Mesodermal cell (in vitro differentiated cells): Measurements from ENCODE around the gene NOS3.

ENCODE experiments used
- H3K27ac ChIP-seq: 2 replicates; pipeline ENCODE4 v1.7.0; 2013; ENCODE audit warnings: mild to moderate bottlenecking, low read depth, low read length, moderate library complexity; ENCODE audit not compliant: severe bottlenecking
- H3K36me3 ChIP-seq: 2 replicates; pipeline ENCODE4 v1.7.1; 2013; ENCODE audit warnings: mild to moderate bottlenecking, low read length, moderate library complexity; ENCODE audit not compliant: control insufficient read depth, insufficient read depth
- H3K4me1 ChIP-seq: one replicate; pipeline ENCODE4 v1.7.1; 2013; ENCODE audit warnings: mild to moderate bottlenecking, low read length; ENCODE audit not compliant: insufficient read depth, control insufficient read depth, poor library complexity, severe bottlenecking
- H3K4me3 ChIP-seq: 2 replicates; pipeline ENCODE4 v1.7.0; 2013; ENCODE audit warnings: low read length, control low read depth, mild to moderate bottlenecking; ENCODE audit not compliant: insufficient read depth, poor library complexity, severe bottlenecking; ENCODE audit errors: extremely low read depth
- H3K9me3 ChIP-seq: 2 replicates; pipeline ENCODE4 v1.7.1; 2013; ENCODE audit warnings: mild to moderate bottlenecking, low read length, moderate library complexity; ENCODE audit not compliant: control insufficient read depth
- WGBS, 2 experiments: methylation state at CpG; one replicate each; pipeline ENCODE4 v1.1.5; 2013; ENCODE audit warnings: missing lambda C conversion rate in 2 of 2; ENCODE audit not compliant: insufficient coverage in 2 of 2; 5-methylcytosine and 5-hydroxymethylcytosine counted together

Gene NOS3

DNA sequence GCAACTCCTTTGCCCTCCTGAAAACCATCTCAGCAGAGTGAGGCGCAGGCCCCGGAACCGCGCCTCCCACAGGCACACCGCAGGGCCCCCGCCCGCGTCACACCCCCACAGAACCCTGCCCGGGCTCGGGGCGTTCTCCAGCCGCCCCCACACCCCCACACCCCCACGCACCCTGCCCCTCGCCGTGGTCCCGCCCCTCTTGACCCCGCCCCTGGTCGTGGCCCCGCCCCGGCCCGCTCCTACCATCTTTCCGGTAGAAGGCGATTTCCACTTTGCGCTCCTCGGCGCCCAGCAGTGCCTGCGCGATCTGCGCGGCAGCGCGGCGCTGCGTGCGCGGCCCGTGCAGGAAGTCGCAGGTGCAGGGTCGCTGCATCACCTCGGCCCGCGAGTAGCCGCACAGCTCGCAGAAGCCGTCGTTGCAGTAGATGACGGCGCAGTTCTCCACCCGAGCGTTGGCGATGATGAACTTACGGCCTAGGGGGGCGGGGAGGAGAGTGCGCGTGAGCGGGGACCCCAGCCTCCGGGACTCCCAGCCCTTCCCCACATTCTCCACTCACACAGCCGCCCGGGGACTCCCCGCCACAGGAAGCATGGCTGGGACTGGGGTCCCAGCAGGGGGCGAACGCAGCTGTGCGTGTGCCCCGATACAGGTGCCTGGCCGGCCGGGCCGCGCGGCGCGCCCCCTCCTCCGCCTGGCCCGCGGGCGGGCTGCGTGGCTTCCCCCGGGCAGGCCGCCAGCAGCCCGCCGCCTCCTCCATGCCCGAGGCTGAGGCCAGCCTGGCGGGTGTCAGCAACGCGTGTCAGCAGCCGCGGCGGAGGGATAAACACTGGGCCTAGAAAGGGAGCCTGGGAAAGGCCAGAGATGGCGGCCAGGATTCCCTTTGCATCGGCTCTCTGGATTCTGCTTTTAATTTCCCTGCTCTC, 16.1 kb upstream of the NOS3 start:
- Histone ChIP-seq H3K4me3 (peak overlapping the region; percentile 39), H3K4me1 (peaks cover 13% of the 10 kb centered on the region), H3K9me3 (no peaks in the 10 kb centered on the region), H3K36me3 (no peaks in the 10 kb centered on the region), H3K27ac (no peak overlapping the region)
- WGBS, 2 experiments, result 5 to 7% methylated on average over 45 to 64 of the region's 89 CpGs

DNA sequence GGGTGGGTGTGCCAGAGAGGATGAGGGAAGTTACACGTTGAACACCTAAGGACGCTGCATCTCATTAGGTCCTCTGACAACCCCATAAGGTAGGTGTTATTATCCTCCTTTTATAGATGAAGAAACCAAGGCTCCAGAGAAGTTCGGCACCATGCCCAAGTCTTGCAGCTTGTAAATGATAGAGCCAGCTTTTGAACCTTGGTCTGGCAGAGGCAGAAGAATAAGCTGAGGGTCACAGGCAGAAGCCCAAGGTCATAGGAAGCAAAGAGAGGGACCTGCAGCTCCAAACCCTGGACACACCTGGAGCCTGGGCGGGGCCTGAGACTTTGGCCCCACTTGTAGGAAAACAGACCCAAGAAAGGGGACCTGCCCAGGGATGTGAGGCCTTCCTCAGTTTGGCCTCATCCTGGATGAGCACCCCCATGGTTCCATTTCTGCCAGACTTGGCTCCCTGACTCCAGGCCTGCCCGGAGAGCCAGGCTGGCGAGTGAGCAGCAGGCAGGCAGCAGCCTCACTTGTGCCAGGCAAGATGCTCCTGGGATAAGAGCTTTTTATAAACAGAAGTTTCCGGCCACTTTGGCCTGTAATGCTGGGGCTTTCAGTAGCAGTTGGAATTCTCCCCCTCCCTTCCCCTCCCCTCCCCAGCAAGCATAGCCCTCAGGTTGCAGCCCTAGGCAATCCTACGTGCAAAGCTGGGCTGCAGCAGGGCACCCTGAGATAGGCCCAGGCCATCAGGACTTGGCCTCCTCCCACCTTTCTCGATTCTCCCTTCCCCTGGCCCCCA, 15.1 kb upstream of the NOS3 start:
- Histone ChIP-seq H3K4me3 (no peak overlapping the region), H3K36me3 (no peaks in the 10 kb centered on the region), H3K4me1 (peaks cover 21% of the 10 kb centered on the region), H3K27ac (no peak overlapping the region), H3K9me3 (no peaks in the 10 kb centered on the region)
- 65 to 94% methylated on average over 4 to 7 of the region's 9 CpGs for WGBS, 2 experiments

DNA sequence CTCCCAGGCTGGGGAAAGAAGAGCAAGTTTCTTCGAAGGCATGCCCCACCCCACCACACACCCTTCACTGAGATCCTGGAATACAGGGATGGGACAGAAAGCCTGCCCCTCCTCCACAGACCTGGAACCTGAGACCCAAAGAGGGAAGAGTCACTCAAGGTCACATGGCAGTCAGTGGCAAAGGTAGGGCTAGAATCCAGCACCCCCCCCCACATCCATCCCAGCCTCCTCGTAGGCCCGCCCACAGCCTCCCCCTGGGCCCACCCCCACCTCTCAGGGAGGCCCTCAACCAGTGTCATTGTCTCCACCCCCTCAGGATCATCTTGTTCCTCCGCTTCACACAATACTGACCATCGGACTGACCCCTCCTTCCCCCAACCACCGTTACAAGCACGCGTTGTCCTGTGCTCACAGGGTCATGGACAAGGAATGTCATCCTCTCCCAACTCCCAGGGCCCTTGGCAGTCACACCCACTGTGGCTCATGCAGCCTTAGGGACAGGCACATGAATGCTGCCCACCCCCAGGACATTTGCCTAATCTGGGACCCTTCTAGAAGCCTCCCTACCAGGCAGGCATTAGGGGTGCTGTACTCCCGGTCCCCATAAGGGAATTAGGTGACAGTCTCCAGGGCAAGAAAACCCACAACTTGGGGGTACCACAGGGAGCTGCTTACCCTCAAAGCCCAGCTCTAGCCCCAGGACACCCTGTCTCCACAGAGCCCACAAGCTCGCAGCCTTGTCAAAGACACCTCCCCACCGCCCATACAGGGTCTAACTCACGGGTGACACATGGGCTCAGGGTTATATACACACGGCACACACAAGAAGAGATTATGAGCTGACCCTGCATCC, 14.1 kb upstream of the NOS3 start:
- no peaks in the 10 kb centered on the region for H3K36me3 ChIP-seq
- H3K4me1 ChIP-seq, result peaks cover 21% of the 10 kb centered on the region
- H3K27ac ChIP-seq, result no peak overlapping the region
- H3K9me3 ChIP-seq, result no peaks in the 10 kb centered on the region
- WGBS, 2 experiments, result 19 to 21% methylated on average over 8 to 10 of the region's 13 CpGs
- peak overlapping the region; percentile 24 for H3K4me3 ChIP-seq

DNA sequence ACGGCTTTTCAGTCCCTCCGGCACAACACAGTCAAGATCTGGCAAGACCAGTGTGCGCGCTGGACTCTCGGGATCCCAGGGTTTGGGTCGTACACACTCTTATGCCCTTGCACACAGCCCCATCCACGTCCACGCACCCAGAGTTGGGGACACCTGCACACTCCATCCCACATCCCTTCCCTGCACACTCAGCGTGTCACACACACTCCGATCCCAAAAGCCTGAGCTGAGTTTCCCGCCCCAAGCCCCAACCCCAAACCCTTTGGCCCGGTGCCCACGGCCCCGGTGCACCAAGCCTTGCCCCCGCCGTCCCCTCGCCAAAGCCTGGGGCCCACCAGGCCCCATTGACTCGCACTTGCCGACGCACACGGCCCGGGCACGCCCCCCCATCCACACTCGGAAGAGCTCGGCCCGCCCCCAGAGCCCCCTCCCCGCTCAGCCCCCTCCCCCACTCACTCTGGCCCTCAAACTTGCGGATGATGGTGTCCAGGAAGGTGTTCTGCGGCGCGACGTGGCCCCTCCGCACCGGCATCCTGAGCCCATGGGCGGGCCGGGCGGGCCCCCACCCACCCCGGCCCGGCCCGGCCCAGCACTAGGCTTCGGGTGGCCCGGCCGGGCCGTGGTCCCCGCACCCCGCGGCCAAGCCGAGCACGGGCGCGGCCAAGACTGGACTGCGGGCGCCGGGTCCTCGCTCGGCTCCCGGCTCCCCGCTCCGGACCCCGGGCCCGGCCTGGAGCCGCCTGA, 13.3 kb upstream of the NOS3 start:
- WGBS, 2 experiments, result 8 to 14% methylated on average over 25 to 27 of the region's 62 CpGs

DNA sequence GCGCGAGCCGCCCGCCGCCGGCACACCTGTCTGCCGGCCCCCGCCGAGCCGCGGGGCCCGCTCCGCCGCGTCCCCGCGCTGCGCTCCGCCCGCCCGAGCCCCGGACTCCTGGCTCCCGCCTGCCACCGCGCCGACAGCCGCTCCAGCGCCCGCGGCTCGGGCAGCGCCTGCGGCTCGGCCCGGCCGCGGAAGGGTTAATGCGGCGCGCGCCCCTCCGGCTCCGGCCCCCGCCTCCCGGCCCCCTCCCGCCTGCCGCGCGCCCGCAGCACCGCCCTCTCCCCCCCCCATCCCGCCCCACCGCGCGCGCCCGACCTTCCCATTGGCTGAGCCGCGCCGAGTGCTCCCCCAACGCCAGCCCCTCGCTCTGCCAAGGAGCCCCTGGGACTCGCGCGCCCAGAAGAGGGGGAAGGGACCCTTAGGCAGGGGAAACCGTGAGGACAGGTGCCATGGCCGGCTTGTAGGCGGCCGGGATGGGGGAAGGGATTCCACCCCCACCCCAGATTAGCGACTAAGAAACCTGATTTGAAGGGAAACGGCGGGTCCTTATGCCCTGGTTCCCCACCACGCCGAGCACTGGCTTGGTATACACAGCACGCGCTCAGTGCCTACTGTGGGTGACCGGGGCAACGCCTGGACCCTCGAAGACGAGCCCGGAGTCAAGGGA, 12.6 kb upstream of the NOS3 start, which contains the start of gene KCNH2:
Gene KCNH2, minus strand, starts transcription at position 196 of the 664 bp plus-strand sequence. CDS start 408 bp downstream, outside the sequence.
- H3K4me1 ChIP-seq, result peaks cover 21% of the 10 kb centered on the region
- peak within 1 kb of the TSS; percentile 59 for H3K27ac ChIP-seq
- no peaks in the 10 kb centered on the region for H3K9me3 ChIP-seq
- H3K4me3 ChIP-seq, result peak within 1 kb of the TSS; percentile 37
- no peaks in the 10 kb centered on the region for H3K36me3 ChIP-seq
- 0 to 1% methylated on average over 24 to 48 of the region's 81 CpGs for WGBS, 2 experiments

More for the DNA sequence above, 13.3 kb upstream of the NOS3 start:
- H3K9me3 ChIP-seq, result no peaks in the 10 kb centered on the region
- no peaks in the 10 kb centered on the region for H3K36me3 ChIP-seq
- no peak overlapping the region for H3K27ac ChIP-seq
- peak overlapping the region; percentile 24 for H3K4me3 ChIP-seq
- peaks cover 21% of the 10 kb centered on the region for H3K4me1 ChIP-seq

DNA sequence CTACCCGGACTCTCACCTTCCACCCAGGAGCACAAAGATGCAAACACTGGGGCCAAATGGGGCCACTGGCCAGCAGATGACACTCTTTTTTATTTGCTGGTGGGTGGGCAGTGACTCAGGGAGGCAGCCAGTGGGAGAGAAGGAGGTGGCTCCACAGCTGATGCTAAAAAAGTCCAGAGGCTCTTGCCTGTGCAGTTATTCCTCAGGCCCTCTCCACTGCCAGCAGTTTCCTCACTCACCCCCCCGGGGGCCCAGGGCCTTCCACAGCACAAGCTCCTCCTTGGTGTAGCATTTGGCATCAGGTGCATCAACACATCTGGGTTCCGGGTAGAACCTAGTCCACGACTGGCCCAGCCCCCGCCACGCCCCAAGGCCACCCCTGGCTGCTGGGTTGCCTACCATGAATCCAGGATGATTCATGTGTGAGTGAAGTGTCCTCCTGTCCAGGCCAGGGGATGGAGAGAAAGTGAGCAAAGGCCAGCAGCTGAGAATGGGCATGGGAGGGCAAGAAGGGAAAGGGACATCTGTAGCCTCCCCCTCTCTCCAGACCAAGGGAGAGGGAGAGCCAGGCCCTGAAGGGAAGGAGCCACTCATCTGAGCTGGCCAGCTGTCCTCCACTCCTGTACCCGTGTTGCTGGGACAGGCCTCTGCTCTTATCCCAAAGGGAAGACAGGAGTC, 11.0 kb upstream of the NOS3 start:
- peak overlapping the region; percentile 0 for H3K27ac ChIP-seq
- H3K9me3 ChIP-seq, result no peaks in the 10 kb centered on the region
- WGBS, 2 experiments, result 56 to 68% methylated on average over 6 to 7 of the region's 7 CpGs
- H3K36me3 ChIP-seq, result no peaks in the 10 kb centered on the region
- H3K4me1 ChIP-seq, result peaks cover 21% of the 10 kb centered on the region
- H3K4me3 ChIP-seq, result peak overlapping the region; percentile 37

DNA sequence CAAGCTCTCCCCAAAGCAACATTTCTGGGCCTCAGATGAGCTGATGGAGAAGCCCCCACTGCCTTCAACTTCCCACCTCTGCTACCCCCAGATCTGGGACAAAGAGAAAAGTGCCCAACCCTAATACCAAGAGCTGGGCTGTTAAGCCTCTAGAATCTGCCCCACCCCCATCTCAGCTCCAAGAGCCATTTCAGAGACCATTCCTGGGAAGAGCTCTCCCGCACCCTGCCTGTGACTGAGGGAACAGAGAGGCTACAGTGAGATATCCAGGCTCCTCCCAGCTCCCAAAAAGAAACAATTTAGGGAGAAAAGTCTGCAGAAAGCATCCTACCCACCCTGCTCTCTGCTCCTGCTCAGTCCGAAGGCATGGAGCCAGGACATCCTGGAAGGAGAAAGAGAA, 10.2 kb upstream of the NOS3 start:
- Histone ChIP-seq H3K4me3 (no peak overlapping the region), H3K4me1 (peaks cover 21% of the 10 kb centered on the region), H3K27ac (no peak overlapping the region), H3K36me3 (no peaks in the 10 kb centered on the region), H3K9me3 (no peaks in the 10 kb centered on the region)
- WGBS, 2 experiments, result 70% methylated on average over 1 of the region's 2 CpGs; no CpG with 5 or more reads in 1 of the 2 experiments

DNA sequence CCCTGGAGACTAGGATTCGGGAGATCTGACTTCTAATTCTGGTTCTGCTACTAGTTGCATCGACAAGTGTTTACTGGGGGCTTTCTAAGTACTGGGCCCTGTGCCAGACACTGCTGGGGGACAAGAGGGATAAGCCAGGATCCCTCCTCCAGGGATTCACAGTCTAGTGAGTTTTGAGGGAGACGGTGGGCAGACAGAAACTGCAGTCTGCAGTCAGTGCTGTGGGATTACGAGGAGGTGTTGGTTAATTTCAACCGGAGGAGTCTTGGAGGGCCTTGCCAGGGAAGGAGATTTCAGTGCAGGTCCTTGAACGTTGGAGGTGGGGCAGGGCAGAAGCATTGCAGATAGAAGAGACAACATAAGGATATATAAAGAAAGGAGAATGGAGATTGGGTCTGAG, 9.2 kb upstream of the NOS3 start:
- WGBS, 2 experiments, result 83 to 87% methylated on average over 5 of the region's 6 CpGs
- Histone ChIP-seq H3K9me3 (no peaks in the 10 kb centered on the region), H3K27ac (no peak overlapping the region), H3K4me3 (no peak overlapping the region), H3K36me3 (no peaks in the 10 kb centered on the region), H3K4me1 (peaks cover 16% of the 10 kb centered on the region)

DNA sequence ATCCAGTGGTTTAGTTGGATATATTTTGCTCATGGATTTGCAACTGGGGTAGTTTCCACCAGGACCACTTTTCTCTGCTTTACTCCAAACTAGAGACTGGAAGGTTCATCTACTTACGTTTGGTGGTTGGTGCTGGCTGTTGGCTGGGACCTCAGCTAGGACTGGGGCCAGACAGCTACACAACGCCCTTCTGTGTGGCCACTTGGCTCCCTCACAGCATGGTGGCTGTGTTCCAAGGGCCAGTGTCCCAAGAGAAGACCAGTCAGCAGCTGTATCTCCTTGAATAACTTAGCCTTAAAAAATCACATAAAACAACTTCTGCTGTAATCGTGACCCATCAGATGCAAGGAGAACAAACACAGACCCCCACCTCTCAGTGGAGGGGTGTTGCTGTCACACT, 8.5 kb upstream of the NOS3 start:
- 62 to 63% methylated on average over 1 to 2 of the region's 3 CpGs for whole genome bisulfite sequencing, 2 experiments
- H3K36me3 ChIP-seq, result no peaks in the 10 kb centered on the region
- H3K4me1 ChIP-seq, result peaks cover 9% of the 10 kb centered on the region
- H3K27ac ChIP-seq, result no peak overlapping the region
- no peak overlapping the region for H3K4me3 ChIP-seq
- no peaks in the 10 kb centered on the region for H3K9me3 ChIP-seq
